Esophagus squamous epithelium (tissue), 4 donors: ENCODE data around the gene UBAC2.

ENCODE experiments used
- POLR2A ChIP-seq, 4 donors: fragments of 450-650 bp; IDR thresholded peaks; one replicate each; pipeline ENCODE4 v1.6.1; 2017; ENCODE audit warnings: antibody characterized with exemption in 4 of 4, mild to moderate bottlenecking in 4 of 4, moderate library complexity in 3 of 4
- TF ChIP-seq, protein P1 (sequence below), 6 experiments: fragments of 450-650 bp in 4 of 6; fragments of 200-600 bp in 2 of 6; sonication (generic) in 2 of 6; IDR thresholded peaks; one replicate each; pipeline ENCODE4 v1.5.1; 2016 to 2019; ENCODE audit warnings: antibody characterized with exemption in 6 of 6, mild to moderate bottlenecking in 4 of 6, moderate library complexity in 4 of 6

DNA sequence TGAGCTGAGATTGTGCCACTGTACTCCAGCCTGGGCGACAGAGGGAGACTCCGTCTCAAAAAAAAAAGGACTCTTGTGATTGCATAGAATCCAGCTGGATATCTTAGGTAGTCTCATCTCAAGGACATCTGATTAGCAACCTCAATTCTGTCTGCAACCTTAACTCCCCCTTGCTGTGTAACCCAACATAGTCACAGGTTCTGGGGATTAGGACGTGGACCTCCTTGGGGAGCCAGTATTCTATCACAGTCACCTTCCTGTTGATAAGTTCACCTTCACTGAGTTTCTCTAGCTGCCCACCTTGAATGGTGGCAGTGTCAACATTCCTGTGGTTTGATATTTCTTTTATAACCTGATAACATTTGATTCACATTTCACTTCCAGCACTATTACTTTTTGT, 30.3 kb downstream of the UBAC2 start:
- TF ChIP-seq, protein P1, sequence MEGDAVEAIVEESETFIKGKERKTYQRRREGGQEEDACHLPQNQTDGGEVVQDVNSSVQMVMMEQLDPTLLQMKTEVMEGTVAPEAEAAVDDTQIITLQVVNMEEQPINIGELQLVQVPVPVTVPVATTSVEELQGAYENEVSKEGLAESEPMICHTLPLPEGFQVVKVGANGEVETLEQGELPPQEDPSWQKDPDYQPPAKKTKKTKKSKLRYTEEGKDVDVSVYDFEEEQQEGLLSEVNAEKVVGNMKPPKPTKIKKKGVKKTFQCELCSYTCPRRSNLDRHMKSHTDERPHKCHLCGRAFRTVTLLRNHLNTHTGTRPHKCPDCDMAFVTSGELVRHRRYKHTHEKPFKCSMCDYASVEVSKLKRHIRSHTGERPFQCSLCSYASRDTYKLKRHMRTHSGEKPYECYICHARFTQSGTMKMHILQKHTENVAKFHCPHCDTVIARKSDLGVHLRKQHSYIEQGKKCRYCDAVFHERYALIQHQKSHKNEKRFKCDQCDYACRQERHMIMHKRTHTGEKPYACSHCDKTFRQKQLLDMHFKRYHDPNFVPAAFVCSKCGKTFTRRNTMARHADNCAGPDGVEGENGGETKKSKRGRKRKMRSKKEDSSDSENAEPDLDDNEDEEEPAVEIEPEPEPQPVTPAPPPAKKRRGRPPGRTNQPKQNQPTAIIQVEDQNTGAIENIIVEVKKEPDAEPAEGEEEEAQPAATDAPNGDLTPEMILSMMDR (IDR thresholded peaks at IDR 0.05), result no peak
- TF ChIP-seq POLR2A (IDR thresholded peaks at IDR 0.05), result no peak
